Endothelial cell of umbilical vein (primary cell): ENCODE measurements around the gene ITPKB. TPM values are rescaled to one million over a fixed set of nuclear protein-coding genes. Genes with fewer than 3 reads are reported as not detected.
"Not testable (repeated sequence)": the region's sequence is repeated elsewhere in the genome, so short reads cannot be mapped to it uniquely, and the experiment has no call there.

Experiments used
- BruUV-seq: library from RNA; stranded (reverse); fragments of 400-500 nt; replicated peaks from 2 replicates; lab custom pipeline; 2021; lab: Mats Ljungman, UMichigan
- CTCF ChIA-PET: fragments of 300-600, 350-600 bp; sonication (Branson Sonifier 250); formaldehyde crosslinking; loops from one replicate; lab custom pipeline; 2021; ENCODE audit warnings: antibody characterized with exemption, inconsistent platforms; lab: Charles Lee
- POLR2A ChIA-PET: fragments of 300-600, 350-600 bp; sonication (Branson Sonifier 250); formaldehyde crosslinking; loops from one replicate; lab custom pipeline; 2021; ENCODE audit warnings: antibody characterized with exemption, inconsistent platforms; lab: Charles Lee
- DNase-seq: peaks from one replicate; pipeline ENCODE4 v3.0.0-alpha.2; 2011; ENCODE audit warnings: low read depth, low spot score
- FAIRE-seq: peaks from 2 replicates; lab custom pipeline; 2011; peaks lifted over from hg19 to GRCh38; lab: Jason Lieb, UNC
- H2AFZ ChIP-seq: 2 replicates; pipeline ENCODE4 v1.6.0; 2012; ENCODE audit warnings: low read depth, low read length, control low read depth, inconsistent platforms
- H3K27ac ChIP-seq: 2 replicates; pipeline ENCODE4 v1.5.1; 2011; ENCODE audit warnings: low read depth, mild to moderate bottlenecking, control low read depth, low read length, moderate library complexity; ENCODE audit not compliant: insufficient read depth
- H3K27me3 ChIP-seq, 2 experiments: 2 replicates each; pipeline versions ENCODE4 v1.6.0 to v1.6.1; 2011; ENCODE audit warnings: low read length in 2 of 2, mixed read lengths in 1 of 2; ENCODE audit not compliant: control insufficient read depth in 2 of 2, insufficient read depth in 2 of 2
- H3K36me3 ChIP-seq, 2 experiments: 2 replicates in 1 of 2; 3 replicates in 1 of 2; pipeline ENCODE4 v1.5.1; 2011; ENCODE audit warnings: low read length in 2 of 2, mild to moderate bottlenecking in 1 of 2, moderate library complexity in 1 of 2; ENCODE audit not compliant: control insufficient read depth in 2 of 2, insufficient read depth in 2 of 2; ENCODE audit errors: extremely low read depth in 1 of 2
- H3K4me1 ChIP-seq: 3 replicates; pipeline ENCODE4 v1.5.1; 2011; ENCODE audit warnings: mild to moderate bottlenecking, low read length; ENCODE audit not compliant: control insufficient read depth, insufficient read depth; ENCODE audit errors: extremely low read depth
- H3K4me2 ChIP-seq: 2 replicates; pipeline ENCODE4 v1.6.1; 2011; ENCODE audit warnings: low read length, control low read depth, mixed read lengths; ENCODE audit not compliant: insufficient read depth
- H3K4me3 ChIP-seq, 3 experiments: fragments of 200-600 bp in 1 of 3; sonication (generic), shearing (Covaris generic) in 1 of 3; replicated peaks in 1 of 3; 2 replicates each; pipeline ENCODE4 v1.5.1; 2011 to 2016; ENCODE audit warnings: control low read depth in 3 of 3, low read length in 3 of 3, mild to moderate bottlenecking in 2 of 3, inconsistent platforms in 1 of 3, low read depth in 1 of 3, moderate library complexity in 1 of 3; ENCODE audit not compliant: insufficient read depth in 1 of 3
- H3K79me2 ChIP-seq: 2 replicates; pipeline ENCODE4 v1.6.0; 2012; ENCODE audit warnings: low read length, inconsistent platforms; ENCODE audit not compliant: control insufficient read depth, insufficient read depth
- H3K9ac ChIP-seq: replicated peaks from 2 replicates; pipeline ENCODE3; 2011; ENCODE audit warnings: low read length, control low read depth; ENCODE audit not compliant: insufficient read depth; ENCODE audit errors: extremely low read depth
- H3K9me1 ChIP-seq: replicated peaks from 3 replicates; pipeline ENCODE4 v1.6.0; 2011; ENCODE audit warnings: mild to moderate bottlenecking, low read length; ENCODE audit not compliant: control insufficient read depth, insufficient read depth; ENCODE audit errors: extremely low read depth
- H3K9me3 ChIP-seq: replicated peaks from 2 replicates; pipeline ENCODE4 v1.5.1; 2012; ENCODE audit warnings: low read length, inconsistent platforms; ENCODE audit not compliant: control insufficient read depth, insufficient read depth
- H4K20me1 ChIP-seq: replicated peaks from 2 replicates; pipeline ENCODE3; 2011; ENCODE audit warnings: mild to moderate bottlenecking, low read length; ENCODE audit not compliant: control insufficient read depth, insufficient read depth; ENCODE audit errors: extremely low read depth
- EZH2 ChIP-seq: IDR thresholded peaks from 2 replicates; pipeline ENCODE4 v1.6.1; 2012; ENCODE audit warnings: borderline replicate concordance, low read depth, mild to moderate bottlenecking, moderate library complexity, low read length, inconsistent platforms; ENCODE audit not compliant: severe bottlenecking
- FOS ChIP-seq: IDR thresholded peaks from 2 replicates; pipeline ENCODE4 v1.6.1; 2011; ENCODE audit warnings: mild to moderate bottlenecking, low read length, moderate library complexity, borderline replicate concordance; ENCODE audit not compliant: insufficient read depth
- GATA2 ChIP-seq: IDR thresholded peaks from 2 replicates; pipeline ENCODE4 v1.7.0; 2011; ENCODE audit warnings: low read depth, mild to moderate bottlenecking, moderate library complexity, mixed read lengths, low read length; ENCODE audit not compliant: insufficient read length, insufficient read depth
- MYC ChIP-seq: IDR thresholded peaks from one replicate; pipeline ENCODE4 v1.6.1; 2011; ENCODE audit warnings: mild to moderate bottlenecking, low read depth, low read length
- POLR2A ChIP-seq: IDR thresholded peaks from 2 replicates; pipeline ENCODE4 v1.6.1; 2012; ENCODE audit warnings: low read depth, mild to moderate bottlenecking, control low read depth, low read length
- POLR2AphosphoS5 ChIP-seq: IDR thresholded peaks from 2 replicates; pipeline ENCODE4 v1.6.1; 2012; ENCODE audit warnings: low read depth, mild to moderate bottlenecking, control low read depth, low read length, moderate library complexity; ENCODE audit not compliant: insufficient read depth
- dilution Hi-C: fragments of 300-500 bp; cut with MboI; formaldehyde crosslinking; loops from one replicate; pipeline ENCODE4 v1.15.0; 2019; ENCODE audit warnings: low sequenced_read_pairs; ENCODE audit not compliant: extremely low pct_ligation_motif_present
- intact Hi-C: fragments of 100-400 bp; cut with micrococcal nuclease; formaldehyde crosslinking; loops from one replicate; pipeline ENCODE4 v1.10.0; 2022
- polyA plus RNA-seq, 4 experiments: library from polyadenylated mRNA; depleted of rRNA in 3 of 4; stranded (reverse) in 3 of 4; unstranded in 1 of 4; fragments of >200 nt; gene quantifications; 2 replicates each; pipeline versions ENCODE4 v1.2.1 to v1.2.3, GENCODE V29; 2011 to 2012; ENCODE audit warnings: missing spikeins in 1 of 4
- total RNA-seq: library from RNA; stranded (reverse); gene quantifications from 2 replicates; pipeline ENCODE4 v1.2.3, GENCODE V29; 2021
- TF ChIP-seq, protein P1 (sequence below): IDR thresholded peaks from 2 replicates; pipeline ENCODE4 v1.6.1; 2011; ENCODE audit not compliant: insufficient read depth, insufficient read length

Gene ITPKB
- total and polyA plus RNA-seq, 2 donors (not counting 3 experiments of a cell fraction or from before 2014, with no cell fraction given) = 7.7 to 34.8 TPM

DNA sequence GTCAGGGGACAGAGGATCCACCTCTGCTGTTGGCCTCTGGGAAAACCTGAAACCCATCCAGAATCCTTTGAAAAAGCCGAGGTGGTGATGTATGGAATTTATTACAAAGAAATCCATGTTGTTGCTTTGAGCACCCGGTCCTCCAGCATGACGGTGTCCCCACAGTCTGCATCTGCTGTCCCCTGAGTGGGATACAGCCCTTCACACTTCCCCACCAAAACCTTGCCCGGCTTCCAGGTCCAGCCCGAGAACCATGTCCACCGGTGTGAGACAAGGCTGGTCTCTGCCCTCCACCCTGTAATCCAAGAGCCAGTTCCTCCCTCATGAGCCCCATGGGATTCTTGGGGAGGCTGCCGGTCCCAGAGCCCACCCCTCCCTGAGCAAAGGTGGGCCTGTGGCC lies 120.1 kb downstream of the ITPKB start:
- no peak for TF ChIP-seq MYC
- no peak for TF ChIP-seq POLR2AphosphoS5
- no peak for TF ChIP-seq GATA2
- no peak for TF ChIP-seq FOS
- no peak for TF ChIP-seq POLR2A
- dilution Hi-C loops = no loop called here
- ChIA-PET CTCF (interaction anchor here (1.1 to 2.0 kb wide), 3 partner anchors 7 to 209 kb away, joined by 3 to 5 read pairs (median 5); no protein-coding TSS in a partner anchor), POLR2A (no interaction called here)
- intact Hi-C loops = no loop called here
- Histone ChIP-seq H3K27me3 (peaks cover 0 to 5% of the 10 kb centered on the region in 2 experiments), H4K20me1 (no peaks in the 10 kb centered on the region), H3K4me3 (no peak overlapping the region), H2AFZ (no peak overlapping the region), H3K4me1 (no peaks in the 10 kb centered on the region), H3K36me3 (no peaks in the 10 kb centered on the region), H3K4me2 (no peak overlapping the region), H3K79me2 (no peaks in the 10 kb centered on the region), H3K27ac (no peak overlapping the region), H3K9me3 (no peaks in the 10 kb centered on the region), H3K9ac (no peak overlapping the region), H3K9me1 (no peaks in the 10 kb centered on the region)
- FAIRE-seq = no peak
- BruUV-seq = no TSS peak
- no peak for DNase-seq

DNA sequence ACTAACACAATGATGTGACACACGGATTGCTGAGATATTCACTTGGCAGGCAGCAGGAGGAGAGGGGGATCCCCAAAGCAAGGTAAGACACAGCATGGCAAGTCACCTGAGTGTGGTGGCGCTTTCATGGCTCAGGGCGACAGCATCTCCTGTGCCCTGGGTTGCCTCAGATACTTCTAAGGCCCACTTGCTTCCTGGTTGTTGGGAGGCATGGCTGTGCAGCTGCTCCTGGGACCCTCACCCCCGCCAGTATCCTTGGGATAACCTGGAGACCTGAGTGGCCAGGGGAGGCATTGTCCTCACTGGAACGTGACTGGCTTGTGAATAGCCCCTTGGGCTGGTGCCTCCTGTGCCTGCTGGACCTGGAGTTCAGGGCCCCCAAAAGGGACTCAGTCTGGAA lies 120.7 kb downstream of the ITPKB start:
- Histone ChIP-seq H3K27ac (no peak overlapping the region), H3K4me3 (no peak overlapping the region), H3K9me1 (no peaks in the 10 kb centered on the region), H4K20me1 (no peaks in the 10 kb centered on the region), H3K4me1 (no peaks in the 10 kb centered on the region), H3K9ac (no peak overlapping the region), H3K9me3 (no peaks in the 10 kb centered on the region), H2AFZ (no peak overlapping the region), H3K36me3 (no peaks in the 10 kb centered on the region), H3K4me2 (no peak overlapping the region), H3K27me3 (peaks cover 0 to 5% of the 10 kb centered on the region in 2 experiments), H3K79me2 (no peaks in the 10 kb centered on the region)
- POLR2A ChIA-PET = no interaction called here
- intact Hi-C loops = no loop called here
- CTCF ChIA-PET = interaction anchor here (1.1 to 2.0 kb wide), 3 partner anchors 8 to 210 kb away, joined by 3 to 5 read pairs (median 5); no protein-coding TSS in a partner anchor
- dilution Hi-C loops = no loop called here
- DNase-seq = no peak
- no TSS peak for BruUV-seq
- no peak for FAIRE-seq
- TF ChIP-seq, protein P1, sequence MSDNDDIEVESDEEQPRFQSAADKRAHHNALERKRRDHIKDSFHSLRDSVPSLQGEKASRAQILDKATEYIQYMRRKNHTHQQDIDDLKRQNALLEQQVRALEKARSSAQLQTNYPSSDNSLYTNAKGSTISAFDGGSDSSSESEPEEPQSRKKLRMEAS = no peak
- TF ChIP-seq MYC (no peak), EZH2 (no peak), POLR2A (no peak), GATA2 (no peak)

DNA sequence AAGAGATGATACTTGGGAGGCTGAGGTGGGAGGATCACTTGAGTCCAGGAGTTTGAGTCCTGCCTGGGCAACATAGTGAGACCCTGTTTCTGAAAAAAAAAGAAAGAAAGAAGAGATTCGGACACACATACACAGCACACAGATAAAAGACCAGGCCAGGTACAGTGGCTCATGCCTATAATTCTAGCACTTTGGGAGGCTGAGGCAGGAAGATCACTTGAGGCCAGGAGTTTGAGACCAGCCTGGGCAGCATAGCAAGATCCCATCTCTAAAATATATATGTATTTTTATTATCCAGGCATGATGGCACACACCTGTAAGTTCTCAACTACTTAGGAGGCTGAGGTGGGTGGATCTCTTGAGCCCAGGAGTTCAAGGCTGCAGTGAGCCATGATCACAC lies 121.4 kb downstream of the ITPKB start:
- BruUV-seq = not testable (repeated sequence)
- CTCF ChIA-PET = interaction anchor here (0.5 to 1.9 kb wide), 3 partner anchors 9 to 494 kb away, joined by 3 to 5 read pairs (median 3); no protein-coding TSS in a partner anchor

More for the DNA sequence above, 121.4 kb downstream of the ITPKB start:
- dilution Hi-C loops, H3K9me1 ChIP-seq, H3K27ac ChIP-seq, H3K79me2 ChIP-seq, intact Hi-C loops, H3K36me3 ChIP-seq, H2AFZ ChIP-seq, POLR2A ChIA-PET, H3K9ac ChIP-seq, H3K4me2 ChIP-seq, FAIRE-seq, H3K9me3 ChIP-seq, H3K4me1 ChIP-seq, H3K27me3 ChIP-seq, DNase-seq, H4K20me1 ChIP-seq, H3K4me3 ChIP-seq: not testable (repeated sequence)
